ENCODE data around the gene EDDM13. TPM values are rescaled to one million over a fixed set of nuclear protein-coding genes. Genes with fewer than 3 reads are reported as not detected.

Gene EDDM13
- total and polyA plus RNA-seq, 2 donors (not counting 3 experiments of a cell fraction or from before 2014, with no cell fraction given) = 0.51 TPM; not detected in 1

DNA sequence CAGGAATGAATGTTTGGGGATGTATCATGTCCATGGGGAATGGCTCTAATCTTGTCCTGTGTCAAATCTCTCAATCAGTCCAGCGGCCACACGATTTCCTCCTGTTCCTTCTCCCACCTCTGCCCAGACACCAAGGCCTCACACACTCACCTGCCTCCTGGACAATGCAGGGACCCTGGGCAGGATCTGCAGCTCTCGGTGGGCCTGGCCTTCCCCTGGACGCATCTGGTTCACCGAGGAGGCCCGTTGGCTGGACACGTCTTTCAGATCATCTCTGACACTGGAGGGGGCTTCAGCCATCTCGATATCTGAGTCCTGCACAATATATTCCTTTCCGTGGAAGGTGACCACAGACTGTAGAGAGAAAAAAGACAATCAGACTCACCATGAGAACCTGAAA lies 49.1 kb upstream of the EDDM13 start:
- Histone ChIP-seq H2AFZ (ENCODE audit: low read depth, low read length) (no peak overlapping the region), H3K4me1 (ENCODE audit: control insufficient read depth, extremely low read depth, insufficient read depth, low read length) (no peaks in the 10 kb centered on the region), H3K79me2 (ENCODE audit: control insufficient read depth, insufficient read depth, low read length) (no peaks in the 10 kb centered on the region), H3K9me1 (replicated peaks; ENCODE audit: control insufficient read depth, extremely low read depth, insufficient read depth, low read length) (no peaks in the 10 kb centered on the region), H3K4me3 (replicated peaks in 1 of 3; ENCODE audit: insufficient read depth in 1 of 3, low read depth in 1 of 3, low read length in 3 of 3) (no peak overlapping the region), H3K36me3 (ENCODE audit: control insufficient read depth in 2 of 2, extremely low read depth in 1 of 2, insufficient read depth in 2 of 2, low read length in 2 of 2) (no peaks in the 10 kb centered on the region), H3K27ac (ENCODE audit: insufficient read depth, low read depth, low read length) (no peak overlapping the region), H3K9ac (replicated peaks; ENCODE audit: extremely low read depth, insufficient read depth, low read length) (no peak overlapping the region), H4K20me1 (replicated peaks; ENCODE audit: control insufficient read depth, extremely low read depth, insufficient read depth, low read length) (no peaks in the 10 kb centered on the region), H3K9me3 (replicated peaks; ENCODE audit: control insufficient read depth, insufficient read depth, low read length) (no peaks in the 10 kb centered on the region), H3K27me3 (ENCODE audit: control insufficient read depth in 2 of 2, insufficient read depth in 2 of 2, low read length in 2 of 2) (no peaks in the 10 kb centered on the region), H3K4me2 (ENCODE audit: insufficient read depth, low read length) (no peak overlapping the region)
- ChIA-PET CTCF (interaction anchor here (0.6 kb wide), 1 partner anchor 29 kb away, joined by 3 read pairs; no protein-coding TSS in a partner anchor), POLR2A (no interaction called here)
- intact Hi-C loops (cut with micrococcal nuclease) (no loop called here), dilution Hi-C loops (cut with MboI; ENCODE audit: extremely low pct_ligation_motif_present, low sequenced_read_pairs) (no loop called here)
- TF ChIP-seq JUN (IDR thresholded peaks at IDR 0.05; ENCODE audit: borderline replicate concordance, insufficient read depth, insufficient read length, low read depth) (no peak), POLR2AphosphoS5 (IDR thresholded peaks at IDR 0.05; ENCODE audit: insufficient read depth, low read depth, low read length) (no peak)
- BruUV-seq (replicated peaks) = no TSS peak
- DNase-seq (ENCODE audit: low read depth, low spot score) = no peak
- FAIRE-seq = no peak

DNA sequence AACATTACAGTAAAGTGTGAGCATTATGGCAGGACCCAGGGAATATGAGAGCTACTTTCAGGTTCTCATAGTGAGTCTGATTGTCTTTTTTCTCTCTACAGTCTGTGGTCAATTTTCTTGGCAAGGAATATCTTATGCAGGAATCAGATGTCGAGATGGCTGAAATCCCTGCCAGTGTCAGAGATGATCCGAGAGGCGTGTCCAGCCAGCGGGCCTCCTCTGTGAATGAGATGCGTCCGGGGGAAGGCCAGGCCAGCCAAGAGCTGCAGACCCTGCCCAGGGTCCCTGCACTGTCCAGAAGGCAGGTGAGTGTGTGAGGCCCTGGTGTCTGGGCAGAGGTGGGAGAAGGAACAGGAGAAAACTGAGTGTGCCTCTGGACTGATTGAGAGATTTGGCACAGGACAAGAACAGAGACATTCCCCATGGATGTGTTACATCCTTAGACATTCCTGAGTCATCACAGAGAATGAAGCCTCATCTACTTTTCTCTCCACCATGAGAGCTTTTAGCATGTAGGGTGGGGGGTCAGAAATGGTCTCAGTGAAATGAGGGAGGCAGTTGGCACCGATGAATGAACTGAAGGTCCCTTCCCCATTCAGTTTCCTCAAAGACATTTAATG lies 27.3 kb upstream of the EDDM13 start:
- Histone ChIP-seq H3K27ac (ENCODE audit: insufficient read depth, low read depth, low read length) (no peak overlapping the region), H3K27me3 (ENCODE audit: control insufficient read depth in 2 of 2, insufficient read depth in 2 of 2, low read length in 2 of 2) (no peaks in the 10 kb centered on the region), H3K4me2 (ENCODE audit: insufficient read depth, low read length) (no peak overlapping the region), H2AFZ (ENCODE audit: low read depth, low read length) (no peak overlapping the region), H3K4me1 (ENCODE audit: control insufficient read depth, extremely low read depth, insufficient read depth, low read length) (no peaks in the 10 kb centered on the region), H3K79me2 (ENCODE audit: control insufficient read depth, insufficient read depth, low read length) (no peaks in the 10 kb centered on the region), H4K20me1 (replicated peaks; ENCODE audit: control insufficient read depth, extremely low read depth, insufficient read depth, low read length) (no peaks in the 10 kb centered on the region), H3K36me3 (ENCODE audit: control insufficient read depth in 2 of 2, extremely low read depth in 1 of 2, insufficient read depth in 2 of 2, low read length in 2 of 2) (no peaks in the 10 kb centered on the region), H3K9me3 (replicated peaks; ENCODE audit: control insufficient read depth, insufficient read depth, low read length) (no peaks in the 10 kb centered on the region), H3K9me1 (replicated peaks; ENCODE audit: control insufficient read depth, extremely low read depth, insufficient read depth, low read length) (no peaks in the 10 kb centered on the region), H3K9ac (replicated peaks; ENCODE audit: extremely low read depth, insufficient read depth, low read length) (no peak overlapping the region), H3K4me3 (replicated peaks in 1 of 3; ENCODE audit: insufficient read depth in 1 of 3, low read depth in 1 of 3, low read length in 3 of 3) (no peak overlapping the region)
- BruUV-seq (replicated peaks) = no TSS peak
- POLR2A ChIA-PET = no interaction called here
- no peak for TF ChIP-seq JUN (IDR thresholded peaks at IDR 0.05; ENCODE audit: borderline replicate concordance, insufficient read depth, insufficient read length, low read depth)
- TF ChIP-seq POLR2AphosphoS5 (IDR thresholded peaks at IDR 0.05; ENCODE audit: insufficient read depth, low read depth, low read length) = no peak
- TF ChIP-seq FOS (IDR thresholded peaks at IDR 0.05; ENCODE audit: borderline replicate concordance, insufficient read depth, low read length) = no peak
- no peak for TF ChIP-seq MYC (IDR thresholded peaks at IDR 0.05; ENCODE audit: low read depth, low read length)
- TF ChIP-seq, protein P1, sequence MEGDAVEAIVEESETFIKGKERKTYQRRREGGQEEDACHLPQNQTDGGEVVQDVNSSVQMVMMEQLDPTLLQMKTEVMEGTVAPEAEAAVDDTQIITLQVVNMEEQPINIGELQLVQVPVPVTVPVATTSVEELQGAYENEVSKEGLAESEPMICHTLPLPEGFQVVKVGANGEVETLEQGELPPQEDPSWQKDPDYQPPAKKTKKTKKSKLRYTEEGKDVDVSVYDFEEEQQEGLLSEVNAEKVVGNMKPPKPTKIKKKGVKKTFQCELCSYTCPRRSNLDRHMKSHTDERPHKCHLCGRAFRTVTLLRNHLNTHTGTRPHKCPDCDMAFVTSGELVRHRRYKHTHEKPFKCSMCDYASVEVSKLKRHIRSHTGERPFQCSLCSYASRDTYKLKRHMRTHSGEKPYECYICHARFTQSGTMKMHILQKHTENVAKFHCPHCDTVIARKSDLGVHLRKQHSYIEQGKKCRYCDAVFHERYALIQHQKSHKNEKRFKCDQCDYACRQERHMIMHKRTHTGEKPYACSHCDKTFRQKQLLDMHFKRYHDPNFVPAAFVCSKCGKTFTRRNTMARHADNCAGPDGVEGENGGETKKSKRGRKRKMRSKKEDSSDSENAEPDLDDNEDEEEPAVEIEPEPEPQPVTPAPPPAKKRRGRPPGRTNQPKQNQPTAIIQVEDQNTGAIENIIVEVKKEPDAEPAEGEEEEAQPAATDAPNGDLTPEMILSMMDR (IDR thresholded peaks at IDR 0.05; ENCODE audit: extremely low read depth in 1 of 2, insufficient read depth in 1 of 2, low read depth in 1 of 2, low read length in 2 of 2) = no peak
- TF ChIP-seq, protein P2, sequence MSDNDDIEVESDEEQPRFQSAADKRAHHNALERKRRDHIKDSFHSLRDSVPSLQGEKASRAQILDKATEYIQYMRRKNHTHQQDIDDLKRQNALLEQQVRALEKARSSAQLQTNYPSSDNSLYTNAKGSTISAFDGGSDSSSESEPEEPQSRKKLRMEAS (IDR thresholded peaks at IDR 0.05; ENCODE audit: insufficient read depth, insufficient read length) = no peak
- no peak for TF ChIP-seq GATA2 (IDR thresholded peaks at IDR 0.05; ENCODE audit: insufficient read depth, insufficient read length, low read depth, low read length)
- TF ChIP-seq EZH2 (IDR thresholded peaks at IDR 0.05; ENCODE audit: borderline replicate concordance, low read depth, low read length, severe bottlenecking) = no peak
- TF ChIP-seq POLR2A (IDR thresholded peaks at IDR 0.05; ENCODE audit: low read depth, low read length) = no peak
- intact Hi-C loops (cut with micrococcal nuclease) = no loop called here
- CTCF ChIA-PET = interaction anchor here (1.0 to 1.7 kb wide), 4 partner anchors 8 to 179 kb away, joined by 3 to 7 read pairs (median 4); no protein-coding TSS in a partner anchor
- DNase-seq (ENCODE audit: low read depth, low spot score) (no peak), FAIRE-seq (no peak)
- dilution Hi-C loops (cut with MboI; ENCODE audit: extremely low pct_ligation_motif_present, low sequenced_read_pairs) = no loop called here
